Activated T-helper 1 cell treated with Interleukin-2 at 50 U/mL for 16 hours (primary cell): Measurements from ENCODE around the gene GLRA1.
"Not testable (repeated sequence)": the region's sequence is repeated elsewhere in the genome, so short reads cannot be mapped to it uniquely, and the experiment has no call there.

Experiments used
- DNase-seq: peaks from one replicate; pipeline ENCODE4 v3.0.0-alpha.2; 2020; ENCODE audit warnings: low read depth

Gene GLRA1

DNA sequence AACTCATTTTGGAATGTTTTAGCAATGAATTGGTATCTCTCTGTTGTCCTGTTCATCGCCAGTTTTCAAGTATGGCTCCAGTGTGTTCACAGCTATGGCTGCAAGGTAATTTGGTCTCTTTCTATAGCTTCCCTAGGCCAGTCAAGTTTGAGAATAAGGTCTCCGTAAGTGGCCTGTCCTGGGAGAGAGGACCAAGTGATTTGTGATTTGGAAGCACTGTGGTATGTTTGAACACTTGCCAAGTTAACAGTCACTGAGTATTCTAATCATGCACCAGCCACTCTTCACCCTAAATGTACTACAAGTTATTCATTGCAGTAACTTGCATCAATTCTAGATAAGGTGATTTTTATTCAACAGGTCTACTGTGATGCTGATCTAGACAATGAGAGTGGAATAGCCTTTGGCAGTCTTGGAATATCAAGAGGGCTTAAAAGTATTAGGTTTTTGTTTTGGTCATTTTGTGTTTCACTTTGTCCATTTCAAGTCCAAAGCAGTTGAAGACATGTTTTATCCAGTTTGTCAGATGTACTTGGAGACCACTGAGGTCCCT lies 111.8 kb downstream of the GLRA1 start:
- DNase-seq = no peak

DNA sequence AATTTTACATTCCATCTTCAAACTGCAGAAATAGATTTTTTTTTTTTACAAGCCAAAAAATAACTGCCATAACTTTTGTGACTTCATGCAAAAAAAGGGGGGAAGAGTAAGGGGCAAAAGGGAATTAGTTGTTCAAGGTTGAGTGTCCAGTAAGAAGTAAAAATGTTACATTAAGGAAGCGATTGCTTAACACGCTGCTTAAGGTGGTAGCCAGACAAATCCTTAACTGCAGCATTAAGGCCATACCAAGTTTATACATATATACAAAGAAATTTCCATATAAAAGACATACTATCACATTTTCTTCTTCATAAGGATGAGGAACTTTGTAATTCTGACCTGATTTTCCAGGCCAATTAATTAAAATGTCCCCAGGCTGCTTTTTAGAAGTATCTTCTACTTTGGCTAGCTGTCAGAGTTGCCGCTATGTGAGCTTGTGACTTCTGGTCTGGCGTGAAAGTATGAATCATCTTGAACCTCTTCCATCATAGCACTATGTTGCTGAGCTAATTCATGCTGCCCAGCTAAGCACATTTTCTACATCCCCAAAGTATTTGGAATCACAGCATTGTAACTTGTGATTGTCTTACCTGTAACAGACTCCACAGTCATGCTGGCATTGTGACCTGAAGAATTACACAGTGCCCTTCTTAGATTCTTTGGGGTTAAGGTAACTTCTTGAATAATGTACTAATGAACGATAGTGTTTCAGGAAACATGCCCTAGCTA lies 112.9 kb downstream of the GLRA1 start:
- no peak for DNase-seq

- DNase-seq = no peak
These were observed 113.8 kb downstream of the GLRA1 start for GRCh38 chr5:151810897-151811296.

DNA sequence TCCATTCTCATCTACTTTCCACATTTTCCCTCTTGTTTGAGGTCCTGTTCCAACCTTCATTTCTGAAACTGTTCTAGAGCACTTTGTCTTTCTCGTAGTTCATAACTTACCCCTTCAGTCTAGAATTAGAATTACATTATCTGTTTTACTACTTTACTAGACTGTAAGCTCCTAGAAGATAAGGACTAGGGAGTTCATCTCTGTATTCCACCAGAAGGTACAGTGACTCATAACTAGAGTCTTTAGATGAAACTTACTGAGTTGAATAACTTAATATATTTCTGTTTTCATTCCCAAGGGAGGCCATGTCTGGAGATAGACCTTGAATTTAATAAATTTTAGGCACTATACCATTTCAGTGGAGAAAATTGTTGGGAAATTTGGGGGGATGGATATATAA lies 114.2 kb downstream of the GLRA1 start:
- no peak for DNase-seq

DNA sequence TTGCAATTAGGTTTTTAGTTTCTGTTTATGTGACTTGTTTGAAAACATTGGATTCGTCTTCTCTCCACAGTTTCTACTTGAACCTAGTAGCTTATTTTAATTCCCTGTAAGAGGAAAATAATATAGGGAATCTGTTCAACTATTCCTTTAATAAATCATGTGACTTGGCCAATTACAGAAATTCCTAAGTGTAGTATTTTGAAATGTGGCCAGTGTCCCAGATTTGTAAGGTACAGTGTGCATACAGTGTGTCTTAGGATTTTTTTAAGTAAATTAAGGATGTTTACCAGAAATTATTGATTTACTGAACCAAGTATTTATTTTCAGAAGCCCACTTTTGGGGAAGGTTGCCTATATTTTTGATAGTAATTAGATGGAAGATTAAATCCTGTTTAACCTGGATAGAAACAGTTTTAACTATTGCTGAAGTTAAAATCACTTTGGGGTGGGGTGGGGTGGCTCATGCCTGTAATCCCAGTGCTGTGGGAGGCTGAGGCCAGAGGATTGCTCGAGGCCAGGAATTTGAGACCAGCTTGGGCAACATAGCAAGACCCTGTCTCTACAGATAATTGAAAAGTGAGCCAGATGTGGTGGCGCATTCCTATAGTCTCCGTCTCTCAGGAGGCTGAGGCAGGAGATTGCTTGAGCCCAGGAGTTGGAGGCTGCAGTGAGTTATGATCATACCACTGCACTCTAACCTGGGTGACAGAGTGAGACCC lies 116.0 kb downstream of the GLRA1 start:
- DNase-seq = no peak

GRCh38 chr5:151805414-151806223 lies 119.0 kb downstream of the GLRA1 start:
- DNase-seq = no peak

GRCh38 chr5:151800532-151800931 lies 124.1 kb downstream of the GLRA1 start:
- no peak for DNase-seq

- no peak for DNase-seq
These were observed 125.2 kb downstream of the GLRA1 start for GRCh38 chr5:151799407-151799806.

- no peak for DNase-seq
These were observed 126.0 kb downstream of the GLRA1 start for GRCh38 chr5:151798674-151799073.

- no peak for DNase-seq
These were observed 129.2 kb downstream of the GLRA1 start for GRCh38 chr5:151795426-151795825.

DNA sequence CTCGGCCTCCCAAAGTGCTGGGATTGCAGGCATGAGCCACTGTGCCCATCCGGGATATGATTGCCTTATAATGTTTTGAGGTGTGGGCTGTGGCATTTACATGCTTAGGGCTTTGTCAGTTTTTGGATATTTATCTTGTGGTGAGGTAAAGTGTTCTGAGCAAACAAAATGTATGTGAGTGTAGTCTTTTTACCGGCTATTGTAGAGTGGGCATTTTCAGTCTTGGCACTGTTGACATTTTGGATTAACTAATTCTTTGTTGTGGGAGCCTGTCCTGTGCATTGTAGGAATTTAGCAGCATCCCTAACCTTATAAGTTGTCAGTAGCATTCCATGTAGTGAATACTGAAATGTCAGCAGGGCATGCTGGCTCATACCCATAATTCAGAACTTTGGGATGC lies 131.3 kb downstream of the GLRA1 start:
- no peak for DNase-seq

- DNase-seq = no peak
These were observed 136.8 kb downstream of the GLRA1 start for GRCh38 chr5:151787817-151788216.

DNA sequence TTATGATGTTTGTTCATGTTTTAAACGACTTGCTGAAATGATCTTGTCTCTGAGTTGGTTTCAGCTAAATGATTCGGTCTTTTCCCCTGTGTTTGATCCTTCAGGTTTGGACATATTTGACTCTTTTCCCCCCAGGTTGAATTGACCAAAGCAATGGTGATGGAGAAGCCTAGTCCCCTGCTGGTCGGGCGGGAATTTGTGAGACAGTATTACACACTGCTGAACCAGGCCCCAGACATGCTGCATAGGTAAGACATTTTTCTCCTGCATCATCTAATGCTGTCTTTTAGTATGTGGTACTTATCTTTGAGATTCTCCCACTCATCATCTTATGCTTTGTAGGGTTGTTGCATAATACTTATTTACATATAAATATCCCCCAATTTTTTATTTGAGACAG lies 138.2 kb downstream of the GLRA1 start:
- no peak for DNase-seq

DNA sequence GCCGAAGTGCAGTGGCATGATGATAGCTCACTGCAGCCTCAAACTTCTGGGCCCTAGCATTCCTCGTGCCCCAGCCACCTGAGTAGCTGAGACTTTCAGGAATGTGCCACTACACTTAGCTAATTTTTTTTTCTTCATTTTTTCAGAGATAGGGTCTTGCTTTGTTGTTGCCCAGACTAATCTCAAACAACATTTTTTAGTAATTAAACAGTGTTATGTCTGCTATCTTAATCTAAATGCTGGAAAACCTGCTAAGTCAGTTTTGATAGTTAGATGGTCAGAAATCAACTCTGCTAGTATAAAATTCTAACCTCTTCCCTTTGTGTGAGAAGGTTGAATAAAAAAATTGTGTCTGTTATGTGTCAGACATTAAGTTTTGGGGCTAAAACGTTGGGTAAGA lies 140.5 kb downstream of the GLRA1 start:
- DNase-seq = no peak

GRCh38 chr5:151783664-151784063 lies 141.0 kb downstream of the GLRA1 start:
- DNase-seq = not testable (repeated sequence)

GRCh38 chr5:151781201-151781600 lies 143.4 kb downstream of the GLRA1 start:
- DNase-seq = no peak

- DNase-seq = no peak
These were observed 144.3 kb downstream of the GLRA1 start for GRCh38 chr5:151780348-151780747.

- DNase-seq = no peak
These were observed 145.0 kb downstream of the GLRA1 start for GRCh38 chr5:151779531-151780125.

GRCh38 chr5:151775025-151775606 lies 149.5 kb downstream of the GLRA1 start:
- DNase-seq = no peak

- no peak for DNase-seq
These were observed 150.7 kb downstream of the GLRA1 start for GRCh38 chr5:151773951-151774350.

GRCh38 chr5:151772846-151773561 lies 151.6 kb downstream of the GLRA1 start:
- DNase-seq = no peak
